Breast epithelium (tissue), 4 donors: ENCODE measurements around the gene ZNF546. TPM values are rescaled to one million over a fixed set of nuclear protein-coding genes. Genes with fewer than 3 reads are reported as not detected.

Experiments
- DNase-seq, 2 donors: peaks; one replicate each; pipeline ENCODE4 v3.0.0-alpha.2; 2019; ENCODE audit warnings: low spot score in 2 of 2
- H3K27ac ChIP-seq, 2 donors: fragments of 200-600 bp; sonication (generic) in 1 of 2; one replicate each; pipeline ENCODE4 v1.5.1; 2016 to 2019; ENCODE audit warnings: mild to moderate bottlenecking in 1 of 2
- H3K27me3 ChIP-seq, 2 donors: fragments of 200-600 bp; sonication (generic) in 1 of 2; one replicate each; pipeline versions ENCODE4 v1.5.1 to v1.6.0; 2017 to 2019; ENCODE audit warnings: control low read depth in 1 of 2, mild to moderate bottlenecking in 1 of 2
- H3K36me3 ChIP-seq: fragments of 200-600 bp; one replicate; pipeline ENCODE4 v1.5.1; 2019
- H3K4me1 ChIP-seq, 2 donors: fragments of 200-600 bp; sonication (generic); one replicate each; pipeline ENCODE4 v1.5.1; 2016 to 2019; ENCODE audit warnings: control low read depth in 1 of 2
- H3K4me3 ChIP-seq, 3 donors: fragments of 200-600 bp; sonication (generic); 1 replicate in 2 of 3; 2 replicates in 1 of 3; pipeline ENCODE4 v1.5.1; 2016 to 2019; ENCODE audit warnings: mild to moderate bottlenecking in 3 of 3, moderate library complexity in 2 of 3
- H3K9me3 ChIP-seq, 2 donors: fragments of 200-600 bp; sonication (generic) in 1 of 2; one replicate each; pipeline ENCODE4 v1.5.1; 2016 to 2019; ENCODE audit warnings: control low read depth in 1 of 2
- POLR2A ChIP-seq: fragments of 450-650 bp; IDR thresholded peaks from one replicate; pipeline ENCODE4 v1.6.1; 2016; ENCODE audit warnings: antibody characterized with exemption, mild to moderate bottlenecking, moderate library complexity
- POLR2AphosphoS5 ChIP-seq, 3 donors: sonication (generic); formaldehyde crosslinking; IDR thresholded peaks; one replicate each; pipeline ENCODE4 v1.6.1; 2017; ENCODE audit warnings: antibody characterized with exemption in 3 of 3
- intact Hi-C: fragments of 100-400 bp; cut with DNase I; formaldehyde crosslinking; loops from one replicate; pipeline ENCODE4 v1.15.1; 2023; ENCODE audit warnings: low total_unique reads
- total RNA-seq, 3 donors: library from RNA; depleted of rRNA; stranded (reverse); fragments of >200 nt; gene quantifications; one replicate each; pipeline ENCODE4 v1.1.0, GENCODE V29; 2016
- TF ChIP-seq, protein P1 (sequence below), 3 donors: fragments of 450-650 bp; IDR thresholded peaks; one replicate each; pipeline ENCODE4 v1.5.1; 2016 to 2017; ENCODE audit warnings: antibody characterized with exemption in 3 of 3, mild to moderate bottlenecking in 3 of 3, moderate library complexity in 3 of 3

ZNF546 gene
- total RNA-seq, 3 donors from 2014 or later, result 4.3 to 9.7 (median 8.8) TPM

DNA sequence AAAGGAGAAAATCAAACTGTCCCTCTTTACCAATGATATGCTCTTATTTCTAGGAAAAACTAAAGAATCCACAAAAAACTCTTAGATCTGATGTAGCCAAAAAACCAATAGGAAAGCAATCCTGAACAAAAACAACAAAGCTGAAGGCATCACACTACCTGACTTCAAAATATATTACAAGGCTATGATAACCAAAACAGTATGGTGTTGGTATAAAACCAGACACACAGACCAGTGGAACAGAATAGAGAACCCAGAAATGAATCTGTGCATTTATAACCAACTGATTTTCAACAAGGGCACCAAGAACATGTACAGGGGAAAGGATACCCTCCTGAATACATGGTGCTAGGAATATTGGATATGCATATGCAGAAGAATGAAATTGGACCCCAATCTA, 9.7 kb upstream of the ZNF546 start:
- H3K27me3 ChIP-seq, result no peaks in the 10 kb centered on the region
- H3K4me3 ChIP-seq, result no peak overlapping the region
- DNase-seq, result no peak
- peaks cover 27 to 30% of the 10 kb centered on the region in 2 donors for H3K9me3 ChIP-seq
- no peak overlapping the region for H3K27ac ChIP-seq
- intact Hi-C loops, result no loop called here
- H3K4me1 ChIP-seq, result no peaks in the 10 kb centered on the region
- TF ChIP-seq POLR2AphosphoS5 (IDR thresholded peaks at IDR 0.05), result no peak
- TF ChIP-seq, protein P1, sequence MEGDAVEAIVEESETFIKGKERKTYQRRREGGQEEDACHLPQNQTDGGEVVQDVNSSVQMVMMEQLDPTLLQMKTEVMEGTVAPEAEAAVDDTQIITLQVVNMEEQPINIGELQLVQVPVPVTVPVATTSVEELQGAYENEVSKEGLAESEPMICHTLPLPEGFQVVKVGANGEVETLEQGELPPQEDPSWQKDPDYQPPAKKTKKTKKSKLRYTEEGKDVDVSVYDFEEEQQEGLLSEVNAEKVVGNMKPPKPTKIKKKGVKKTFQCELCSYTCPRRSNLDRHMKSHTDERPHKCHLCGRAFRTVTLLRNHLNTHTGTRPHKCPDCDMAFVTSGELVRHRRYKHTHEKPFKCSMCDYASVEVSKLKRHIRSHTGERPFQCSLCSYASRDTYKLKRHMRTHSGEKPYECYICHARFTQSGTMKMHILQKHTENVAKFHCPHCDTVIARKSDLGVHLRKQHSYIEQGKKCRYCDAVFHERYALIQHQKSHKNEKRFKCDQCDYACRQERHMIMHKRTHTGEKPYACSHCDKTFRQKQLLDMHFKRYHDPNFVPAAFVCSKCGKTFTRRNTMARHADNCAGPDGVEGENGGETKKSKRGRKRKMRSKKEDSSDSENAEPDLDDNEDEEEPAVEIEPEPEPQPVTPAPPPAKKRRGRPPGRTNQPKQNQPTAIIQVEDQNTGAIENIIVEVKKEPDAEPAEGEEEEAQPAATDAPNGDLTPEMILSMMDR (IDR thresholded peaks at IDR 0.05), result no peak
- TF ChIP-seq POLR2A, result no peak
- no peaks in the 10 kb centered on the region for H3K36me3 ChIP-seq

GRCh38 chr19:39987596-39987995, 9.3 kb upstream of the ZNF546 start:
- Histone ChIP-seq H3K4me1 (no peaks in the 10 kb centered on the region), H3K4me3 (no peak overlapping the region), H3K27ac (no peak overlapping the region), H3K9me3 (peaks cover 27 to 30% of the 10 kb centered on the region in 2 donors), H3K27me3 (no peaks in the 10 kb centered on the region), H3K36me3 (no peaks in the 10 kb centered on the region)
- TF ChIP-seq POLR2AphosphoS5 (IDR thresholded peaks at IDR 0.05) (no peak), POLR2A (no peak)
- TF ChIP-seq, protein P1 (IDR thresholded peaks at IDR 0.05), result no peak
- intact Hi-C loops, result no loop called here
- DNase-seq, result no peak

DNA sequence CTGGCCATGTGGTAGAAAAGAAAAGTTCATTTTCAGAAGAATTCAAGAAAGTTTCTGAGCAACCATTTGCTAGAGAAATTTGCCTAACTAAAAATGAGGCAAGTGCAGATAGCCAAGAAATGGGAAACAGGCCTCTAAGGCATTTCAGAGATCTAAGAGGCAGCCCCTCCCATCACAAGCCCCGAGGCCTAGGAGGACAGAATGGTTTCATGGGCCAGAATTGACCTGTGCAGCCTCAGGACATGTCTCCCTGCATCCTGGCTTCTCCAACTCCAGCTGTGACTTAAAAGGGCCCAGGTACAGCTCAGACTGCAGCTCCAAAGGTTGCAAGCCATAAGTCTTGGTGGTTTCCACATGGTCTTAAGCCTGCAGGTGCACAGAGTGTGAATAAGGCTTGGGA, 3.3 kb upstream of the ZNF546 start:
- TF ChIP-seq POLR2AphosphoS5 (IDR thresholded peaks at IDR 0.05) (no peak), POLR2A (no peak)
- intact Hi-C loops, result no loop called here

GRCh38 chr19:39994361-39994760, 2.5 kb upstream of the ZNF546 start:
- Histone ChIP-seq H3K27ac (no peak overlapping the region), H3K4me1 (peaks cover 0 to 7% of the 10 kb centered on the region in 2 donors), H3K4me3 (no peak overlapping the region), H3K36me3 (no peaks in the 10 kb centered on the region), H3K27me3 (no peaks in the 10 kb centered on the region), H3K9me3 (peaks cover 9 to 13% of the 10 kb centered on the region in 2 donors)
- intact Hi-C loops, result no loop called here
- DNase-seq, result no peak
- TF ChIP-seq POLR2A (no peak), POLR2AphosphoS5 (IDR thresholded peaks at IDR 0.05) (no peak)
- TF ChIP-seq, protein P1 (IDR thresholded peaks at IDR 0.05), result no peak

More for the DNA sequence above, 3.3 kb upstream of the ZNF546 start:
- DNase-seq, result no peak
- Histone ChIP-seq H3K9me3 (peaks cover 9 to 13% of the 10 kb centered on the region in 2 donors), H3K4me1 (peaks cover 0 to 7% of the 10 kb centered on the region in 2 donors), H3K27me3 (no peaks in the 10 kb centered on the region), H3K4me3 (no peak overlapping the region), H3K36me3 (no peaks in the 10 kb centered on the region), H3K27ac (no peak overlapping the region)

- H3K36me3 ChIP-seq, result no peaks in the 10 kb centered on the region
- intact Hi-C loops, result no loop called here
- H3K27me3 ChIP-seq, result no peaks in the 10 kb centered on the region
- no peak for DNase-seq
- H3K4me3 ChIP-seq, result peak overlapping the region in 2 of 3 donors; percentile 71 to 74
- no peak overlapping the region for H3K27ac ChIP-seq
- TF ChIP-seq, protein P1 (IDR thresholded peaks at IDR 0.05), result no peak
- no peak for TF ChIP-seq POLR2A
- no peak for TF ChIP-seq POLR2AphosphoS5 (IDR thresholded peaks at IDR 0.05)
- peaks cover 9 to 13% of the 10 kb centered on the region in 2 donors for H3K9me3 ChIP-seq
- peaks cover 0 to 7% of the 10 kb centered on the region in 2 donors for H3K4me1 ChIP-seq
Observed at GRCh38 chr19:39995794-39996193, 1.1 kb upstream of the ZNF546 start.
